ENCODE results near the gene MPDZ. TPM values are rescaled to one million over a fixed set of nuclear protein-coding genes. Genes with fewer than 3 reads are reported as not detected.

MPDZ gene
- total RNA-seq = 58.3 and 66.6 TPM in 2 replicates

- DNase-seq (ENCODE audit: insufficient read length, low spot score, missing footprints) = peak; percentile 96
- Histone ChIP-seq H3K4me2 (ENCODE audit: insufficient read depth, low read length) (peak within 1 kb of the TSS; percentile 77), H3K27me3 (ENCODE audit: insufficient read depth, low read length) (no peaks in the 10 kb centered on the region), H3K4me1 (ENCODE audit: insufficient read depth, low read length) (peaks cover 33% of the 10 kb centered on the region), H3K79me2 (ENCODE audit: insufficient read depth, low read length) (peaks cover 37% of the 10 kb centered on the region), H2AFZ (ENCODE audit: low read length) (peak within 1 kb of the TSS; percentile 86), H4K20me1 (ENCODE audit: insufficient read depth, low read length) (no peaks in the 10 kb centered on the region), H3K4me3 (ENCODE audit: insufficient read depth, low read length) (peak within 1 kb of the TSS; percentile 77), H3K36me3 (ENCODE audit: insufficient read depth, low read length) (no peaks in the 10 kb centered on the region), H3K27ac (ENCODE audit: low read depth, low read length) (peak within 1 kb of the TSS; percentile 66), H3K9me3 (ENCODE audit: low read depth, low read length) (no peaks in the 10 kb centered on the region)
- TF ChIP-seq CTCF (IDR thresholded peaks at IDR 0.05; ENCODE audit: extremely low read depth, low read depth, low read length) = no peak
Observed at GRCh38 chr9:13279284-13280141, at the start of gene MPDZ. Gene MPDZ (minus strand): TSS chr9:13279692. CDS start chr9:13250315, 29,377 bp downstream.

GRCh38 chr9:13324988-13325387, 45.5 kb upstream of the MPDZ start:
- no peak overlapping the region for H3K27ac ChIP-seq (ENCODE audit: low read depth, low read length)
- H3K4me3 ChIP-seq (ENCODE audit: insufficient read depth, low read length) = no peak overlapping the region
- no peaks in the 10 kb centered on the region for H3K27me3 ChIP-seq (ENCODE audit: insufficient read depth, low read length)
- DNase-seq (ENCODE audit: insufficient read length, low spot score, missing footprints) = peak; percentile 65
- H3K4me2 ChIP-seq (ENCODE audit: insufficient read depth, low read length) = no peak overlapping the region
- no peaks in the 10 kb centered on the region for H3K36me3 ChIP-seq (ENCODE audit: insufficient read depth, low read length)
- H3K4me1 ChIP-seq (ENCODE audit: insufficient read depth, low read length) = no peaks in the 10 kb centered on the region
- H4K20me1 ChIP-seq (ENCODE audit: insufficient read depth, low read length) = no peaks in the 10 kb centered on the region
- no peak for TF ChIP-seq CTCF (IDR thresholded peaks at IDR 0.05; ENCODE audit: extremely low read depth, low read depth, low read length)
- no peaks in the 10 kb centered on the region for H3K79me2 ChIP-seq (ENCODE audit: insufficient read depth, low read length)
- no peaks in the 10 kb centered on the region for H3K9me3 ChIP-seq (ENCODE audit: low read depth, low read length)
- H2AFZ ChIP-seq (ENCODE audit: low read length) = no peak overlapping the region

GRCh38 chr9:13322828-13323550, 43.5 kb upstream of the MPDZ start:
- H3K4me3 ChIP-seq (ENCODE audit: insufficient read depth, low read length) = no peak overlapping the region
- no peaks in the 10 kb centered on the region for H3K9me3 ChIP-seq (ENCODE audit: low read depth, low read length)
- no peaks in the 10 kb centered on the region for H3K36me3 ChIP-seq (ENCODE audit: insufficient read depth, low read length)
- no peak overlapping the region for H2AFZ ChIP-seq (ENCODE audit: low read length)
- DNase-seq (ENCODE audit: insufficient read length, low spot score, missing footprints) = no peak
- H3K27me3 ChIP-seq (ENCODE audit: insufficient read depth, low read length) = no peaks in the 10 kb centered on the region
- no peaks in the 10 kb centered on the region for H4K20me1 ChIP-seq (ENCODE audit: insufficient read depth, low read length)
- no peaks in the 10 kb centered on the region for H3K79me2 ChIP-seq (ENCODE audit: insufficient read depth, low read length)
- no peaks in the 10 kb centered on the region for H3K4me1 ChIP-seq (ENCODE audit: insufficient read depth, low read length)
- H3K4me2 ChIP-seq (ENCODE audit: insufficient read depth, low read length) = no peak overlapping the region
- TF ChIP-seq CTCF (IDR thresholded peaks at IDR 0.05; ENCODE audit: extremely low read depth, low read depth, low read length) = no peak
- no peak overlapping the region for H3K27ac ChIP-seq (ENCODE audit: low read depth, low read length)

- Histone ChIP-seq H4K20me1 (ENCODE audit: insufficient read depth, low read length) (no peaks in the 10 kb centered on the region), H2AFZ (ENCODE audit: low read length) (no peak overlapping the region), H3K36me3 (ENCODE audit: insufficient read depth, low read length) (no peaks in the 10 kb centered on the region), H3K79me2 (ENCODE audit: insufficient read depth, low read length) (no peaks in the 10 kb centered on the region), H3K4me3 (ENCODE audit: insufficient read depth, low read length) (no peak overlapping the region), H3K4me2 (ENCODE audit: insufficient read depth, low read length) (no peak overlapping the region), H3K4me1 (ENCODE audit: insufficient read depth, low read length) (no peaks in the 10 kb centered on the region), H3K27me3 (ENCODE audit: insufficient read depth, low read length) (no peaks in the 10 kb centered on the region), H3K27ac (ENCODE audit: low read depth, low read length) (no peak overlapping the region), H3K9me3 (ENCODE audit: low read depth, low read length) (peaks cover 3% of the 10 kb centered on the region)
- no peak for DNase-seq (ENCODE audit: insufficient read length, low spot score, missing footprints)
- TF ChIP-seq CTCF (IDR thresholded peaks at IDR 0.05; ENCODE audit: extremely low read depth, low read depth, low read length) = no peak
Observed at GRCh38 chr9:13318027-13318426, 38.5 kb upstream of the MPDZ start.
